Hippocampal formation (tissue), 2 donors: ENCODE measurements around the gene FRRS1.
"Not testable (repeated sequence)": the region's sequence is repeated elsewhere in the genome, so short reads cannot be mapped to it uniquely, and the experiment has no call there.

Experiments
- DNase-seq, 2 donors: peaks; one replicate each; lab custom pipeline; 2025; lab: John Stamatoyannopoulos, UW

FRRS1 gene

DNA sequence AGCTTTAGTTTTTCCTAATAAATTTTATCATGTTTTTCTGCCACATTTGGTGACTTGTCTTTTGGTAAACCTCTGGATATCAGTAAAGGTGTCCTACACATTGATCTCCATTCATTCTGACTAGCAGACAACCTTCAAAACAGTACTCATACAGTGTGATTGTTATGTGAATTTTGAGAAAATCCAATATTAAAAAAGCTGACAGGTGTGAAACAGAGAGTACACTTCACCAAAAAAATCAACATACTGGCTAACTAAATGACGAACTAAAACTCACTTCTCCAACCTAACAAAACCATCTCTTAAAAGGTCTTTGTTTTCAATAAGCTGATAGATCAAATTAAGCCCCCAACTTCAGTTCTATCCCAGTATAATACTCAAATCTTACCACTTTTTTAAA is 1.5 kb downstream of the FRRS1 start:
- DNase-seq = no peak

- no peak for DNase-seq
Measured at GRCh38 chr1:99764439-99764838, 2.0 kb downstream of the FRRS1 start.

DNA sequence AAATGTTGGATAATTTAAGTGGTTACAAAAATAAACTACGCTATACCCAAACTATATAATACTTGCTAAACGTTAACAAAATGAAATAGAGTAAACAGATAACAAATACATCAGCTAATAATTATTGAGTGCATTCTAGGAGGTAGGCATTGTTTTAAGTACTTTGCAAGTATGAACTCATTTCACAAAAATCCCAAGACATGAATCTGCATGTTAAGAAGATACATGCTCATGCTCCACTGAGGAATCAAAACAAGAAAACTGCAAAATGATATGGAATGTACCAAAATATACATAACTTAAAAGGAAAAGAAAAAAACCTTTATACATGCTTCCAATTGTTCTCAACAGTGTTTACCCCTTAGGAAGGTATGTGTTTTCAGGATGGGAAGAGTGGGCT is 2.5 kb downstream of the FRRS1 start:
- no peak for DNase-seq

DNA sequence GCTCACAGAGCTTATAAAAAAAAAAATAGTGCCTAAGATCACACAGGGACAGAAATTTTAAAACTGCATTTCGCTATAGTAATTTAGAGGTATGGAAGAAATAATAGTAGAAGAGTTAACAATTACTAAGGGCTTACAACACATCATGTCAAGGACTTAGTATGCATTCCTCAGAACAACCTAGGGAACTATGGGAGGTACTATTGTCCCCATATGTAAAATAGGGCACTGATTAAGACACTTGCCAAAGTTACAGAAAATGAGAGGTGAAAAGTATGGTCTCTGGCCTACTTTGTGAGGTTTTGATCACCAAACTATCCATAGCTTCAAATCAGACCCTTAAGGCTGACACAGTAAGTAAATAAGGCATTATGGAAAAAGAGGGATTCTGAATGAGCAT is 4.7 kb downstream of the FRRS1 start:
- no peak for DNase-seq

DNA sequence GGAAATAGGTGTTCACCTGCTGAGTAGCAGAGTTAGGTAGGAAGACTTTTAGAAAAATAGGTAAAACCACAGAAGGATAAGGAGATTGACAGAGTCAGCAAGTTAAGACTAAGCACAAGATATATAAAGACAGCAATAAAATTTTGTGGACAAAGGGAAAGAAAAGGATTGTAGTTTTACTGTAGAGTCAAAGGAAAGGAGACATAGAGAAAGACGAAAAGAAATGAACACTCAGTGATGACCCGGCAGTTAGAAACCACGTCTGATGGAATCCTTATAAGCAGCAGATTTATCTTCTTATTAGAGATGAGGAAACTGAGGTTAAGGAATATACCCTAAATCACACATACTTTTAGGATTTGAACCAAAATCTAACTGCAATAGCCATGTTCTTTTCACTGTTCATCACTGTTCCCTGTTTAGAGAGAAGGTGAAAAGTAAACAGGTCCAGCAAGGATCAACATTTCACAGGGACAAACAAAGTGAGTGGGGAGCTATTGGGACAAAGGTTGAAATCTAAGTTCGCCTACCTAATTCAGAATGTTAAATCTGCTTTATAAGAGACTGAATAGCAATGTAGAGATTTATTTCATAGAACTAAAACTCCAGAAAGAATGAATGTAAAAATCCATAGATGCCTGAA is 6.8 kb downstream of the FRRS1 start:
- DNase-seq = no peak

DNA sequence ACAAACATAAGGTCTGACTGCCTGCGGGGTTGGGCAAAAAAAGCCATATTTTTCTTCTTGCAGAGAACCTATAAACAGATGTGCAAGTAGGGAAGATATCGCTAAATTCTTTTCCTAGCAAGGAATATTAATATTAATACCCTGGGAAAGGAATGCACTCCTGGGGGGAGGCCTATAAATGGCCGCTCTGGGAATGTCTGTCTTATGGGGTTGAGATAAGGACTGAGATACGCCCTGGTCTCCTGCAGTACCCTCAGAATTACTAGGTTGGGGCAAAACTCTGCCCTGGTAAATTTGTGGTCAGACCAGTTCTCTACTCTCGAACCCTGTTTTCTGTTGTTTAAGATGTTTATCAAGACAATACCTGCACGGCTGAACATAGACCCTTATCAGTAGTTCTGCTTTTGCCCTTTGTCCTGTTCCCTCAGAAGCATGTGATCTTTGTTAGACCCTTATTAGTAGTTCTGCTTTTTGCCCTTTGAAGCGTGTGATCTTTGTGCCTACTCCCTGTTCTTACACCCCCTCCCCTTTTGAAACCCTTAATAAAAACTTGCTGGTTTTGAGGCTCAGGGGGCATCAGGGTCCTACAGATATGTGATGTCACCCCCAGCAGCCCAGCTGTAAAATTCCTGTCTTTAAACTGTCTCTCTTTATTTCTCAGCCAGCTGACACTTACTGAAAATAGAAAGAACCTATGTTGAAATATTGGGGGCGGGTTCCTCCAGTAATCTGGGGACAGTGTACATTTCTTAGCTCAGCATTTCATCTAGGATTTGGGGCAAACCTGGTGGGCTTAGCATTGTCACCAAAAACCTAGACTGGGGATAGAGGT is 7.5 kb downstream of the FRRS1 start:
- not testable (repeated sequence) for DNase-seq

DNA sequence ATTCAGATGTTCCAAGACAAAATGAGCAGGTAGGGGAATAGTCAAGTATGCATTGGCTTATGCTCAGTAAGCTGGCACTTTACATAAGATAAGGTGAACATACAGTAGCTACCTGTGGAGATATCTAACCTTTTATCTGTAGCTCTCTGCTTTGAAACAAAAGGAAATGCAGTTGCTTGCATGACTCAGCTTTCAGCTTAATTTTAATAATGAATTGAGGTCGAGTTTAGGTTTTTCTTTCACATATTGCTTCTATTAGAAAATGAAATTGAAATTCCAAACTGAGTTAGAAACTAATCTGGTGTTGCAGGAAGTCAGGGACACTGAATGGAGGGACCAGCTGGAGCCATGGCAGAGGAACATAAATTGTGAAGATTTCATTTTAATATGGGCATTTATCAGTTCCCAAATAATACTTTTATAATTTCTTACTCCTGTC is 8.3 kb downstream of the FRRS1 start:
- DNase-seq = no peak

GRCh38 chr1:99756598-99756997 is 9.8 kb downstream of the FRRS1 start:
- DNase-seq = no peak

DNA sequence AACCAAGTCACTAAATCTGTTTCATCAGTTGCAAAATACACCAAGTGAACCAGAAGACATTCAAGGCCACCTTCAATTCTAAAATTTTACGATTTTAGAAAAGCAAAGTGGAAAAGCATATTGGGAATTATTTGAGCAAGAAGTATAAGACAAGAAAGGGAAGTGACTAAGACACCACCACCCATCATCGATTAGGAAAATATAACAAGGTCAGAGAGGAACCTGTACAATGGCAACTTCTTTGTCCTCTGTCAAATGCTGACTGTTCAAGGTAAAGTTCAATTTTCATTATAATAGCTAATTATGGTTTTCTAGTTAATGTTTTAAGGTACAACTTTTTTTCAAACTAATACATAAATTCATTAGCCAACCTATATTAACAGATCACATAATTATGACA is 10.8 kb downstream of the FRRS1 start:
- no peak for DNase-seq

DNA sequence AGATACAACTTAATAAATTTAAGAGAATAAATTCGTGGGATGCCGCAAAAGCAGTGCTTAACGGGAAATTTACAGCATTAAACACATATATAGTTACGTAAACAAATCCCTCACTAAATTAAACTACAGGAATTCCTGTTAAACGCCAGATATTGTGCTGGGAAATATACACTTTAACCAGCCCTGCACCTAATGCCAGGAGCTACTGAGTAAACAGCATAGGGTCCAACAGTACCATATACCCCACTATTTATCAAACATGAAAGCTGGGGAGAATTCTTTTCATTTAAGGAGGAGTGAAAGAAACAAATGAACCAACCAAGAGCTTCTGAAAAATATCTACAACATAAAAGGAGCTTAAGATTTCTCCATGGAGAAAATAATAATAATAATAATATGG is 11.7 kb downstream of the FRRS1 start:
- no peak for DNase-seq

- DNase-seq = no peak
Measured at GRCh38 chr1:99754055-99754626, 12.3 kb downstream of the FRRS1 start.

GRCh38 chr1:99751877-99752504 is 14.4 kb downstream of the FRRS1 start:
- no peak for DNase-seq

GRCh38 chr1:99749504-99750347 is 16.7 kb downstream of the FRRS1 start:
- DNase-seq = no peak

DNA sequence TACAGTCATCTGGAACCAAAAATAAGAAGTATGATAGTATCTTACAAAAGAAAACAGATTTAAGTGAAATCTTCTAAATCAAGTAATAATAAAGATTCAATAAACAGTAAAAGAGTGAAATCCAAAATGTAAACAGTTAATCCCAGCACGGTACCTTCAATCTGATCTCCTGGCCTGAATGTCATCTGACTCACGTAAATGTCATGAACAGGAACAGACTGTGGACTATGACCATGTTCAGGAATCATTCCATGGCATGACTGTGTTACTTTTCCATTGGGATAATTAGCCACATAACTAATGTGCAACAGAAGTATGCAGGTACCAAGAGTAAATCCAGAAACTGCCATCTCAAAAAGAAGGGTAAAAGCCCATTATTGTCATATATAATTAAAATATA is 18.0 kb downstream of the FRRS1 start:
- DNase-seq = no peak

DNA sequence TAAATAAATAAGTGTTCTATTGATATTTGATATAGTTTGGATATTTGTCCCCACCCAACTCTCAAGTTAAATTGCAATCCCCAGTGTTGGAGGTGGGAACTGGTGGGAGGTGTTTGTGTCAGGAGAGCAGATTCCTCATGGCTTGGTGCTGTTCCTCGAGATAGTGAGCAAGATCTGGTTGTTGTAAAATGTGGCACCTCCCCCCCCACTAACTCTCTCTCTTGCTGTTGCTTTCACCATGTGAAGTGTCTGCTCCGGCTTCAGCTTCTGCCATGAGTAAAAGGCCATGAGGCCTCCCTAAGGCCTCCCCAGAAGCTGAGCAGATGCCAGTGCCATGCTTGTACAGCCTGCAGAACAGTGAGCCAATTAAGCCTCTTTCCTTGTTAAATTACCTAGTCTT is 20.8 kb downstream of the FRRS1 start:
- no peak for DNase-seq

- no peak for DNase-seq
Measured at GRCh38 chr1:99745061-99745460, 21.4 kb downstream of the FRRS1 start.

DNA sequence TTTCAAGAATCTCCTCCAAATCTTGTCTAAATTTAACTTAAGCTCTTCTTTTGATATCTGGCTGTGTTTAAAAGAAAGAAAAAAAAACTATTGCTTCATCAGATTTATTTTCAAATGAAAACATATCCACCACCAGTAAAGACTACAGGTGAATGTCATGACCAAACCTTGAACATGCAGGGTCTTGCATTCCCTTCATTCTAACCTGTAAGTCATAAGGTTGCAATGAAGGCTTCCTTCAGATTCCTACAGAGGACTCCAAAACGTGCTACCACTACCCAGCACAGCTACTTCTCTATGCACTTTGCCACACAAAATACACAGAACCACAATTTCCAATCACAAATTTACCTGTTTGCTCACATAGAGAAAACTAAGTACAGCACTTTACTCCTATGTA is 26.3 kb downstream of the FRRS1 start:
- DNase-seq = no peak

DNA sequence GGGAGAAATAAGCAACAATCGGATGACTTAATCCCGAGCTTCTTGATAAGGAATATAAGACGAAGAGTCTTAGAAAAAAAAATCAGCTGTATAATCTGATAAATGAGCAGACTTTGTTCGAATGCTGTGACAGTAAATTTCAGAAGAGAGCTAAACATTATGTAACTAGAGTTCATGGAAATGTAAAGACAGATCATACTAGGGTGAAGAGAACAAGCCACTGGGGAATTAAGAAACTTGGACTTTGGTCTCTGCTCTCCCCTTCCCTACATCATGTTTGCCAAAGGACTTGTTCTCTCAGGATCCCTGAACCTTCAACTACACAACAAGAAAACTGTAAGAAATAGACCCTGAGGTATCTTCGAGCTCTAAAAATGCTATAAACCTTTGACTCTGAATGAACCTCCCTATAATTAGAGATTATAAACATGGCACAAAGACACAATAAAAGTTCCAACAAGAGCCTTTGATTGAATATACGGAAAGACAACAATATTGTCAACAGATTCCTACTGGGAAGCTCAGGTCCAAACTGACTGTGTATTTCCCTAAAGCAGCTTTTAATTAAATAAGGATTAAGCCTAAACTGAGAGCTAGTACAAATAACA is 27.5 kb downstream of the FRRS1 start:
- DNase-seq = no peak

DNA sequence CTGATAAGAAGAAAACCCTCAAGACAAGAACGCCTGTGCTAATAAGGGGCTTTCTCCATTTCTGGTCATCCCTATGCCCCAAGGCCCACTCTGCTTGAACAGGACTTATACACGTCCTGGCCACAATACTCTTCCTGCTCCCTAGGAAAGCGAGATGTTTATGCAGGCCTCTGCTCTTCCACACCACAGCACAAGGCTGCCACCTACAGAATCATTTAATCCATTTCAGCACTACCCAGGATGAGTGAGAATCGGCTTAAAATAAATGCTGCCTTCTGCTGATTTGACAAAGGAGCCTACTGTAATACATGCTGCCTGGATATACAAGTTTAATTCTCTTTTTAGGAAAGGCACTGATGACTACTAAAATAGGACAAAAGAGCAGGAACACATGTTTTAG is 29.4 kb downstream of the FRRS1 start:
- DNase-seq = peak in 1 of 2 donors; percentile 62

GRCh38 chr1:99735852-99736251 is 30.6 kb downstream of the FRRS1 start:
- DNase-seq = no peak

DNA sequence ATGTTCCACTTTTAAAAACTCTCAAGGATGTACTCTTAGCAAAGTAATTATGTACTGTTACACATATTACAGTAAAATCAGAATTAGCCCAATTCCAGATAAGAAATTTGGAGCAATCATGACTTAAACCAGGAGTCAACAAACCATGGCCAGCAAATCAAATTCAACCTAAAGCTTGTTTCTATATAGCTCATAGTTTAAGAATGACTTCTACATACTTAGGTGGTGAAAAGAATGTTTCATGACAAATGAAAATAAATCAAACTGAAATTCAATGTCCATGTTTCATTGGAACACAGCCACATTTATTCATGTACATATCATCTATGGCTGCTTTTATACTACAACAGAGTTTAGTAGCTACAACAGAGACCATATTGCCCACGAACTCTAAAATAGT is 35.1 kb downstream of the FRRS1 start:
- DNase-seq = no peak
